Islet precursor cell (in vitro differentiated cells): ENCODE data around the gene FAM110A.
"Not testable (repeated sequence)": the region's sequence is repeated elsewhere in the genome, so short reads cannot be mapped to it uniquely, and the experiment has no call there.

ENCODE experiments used
- DNase-seq: peaks from one replicate; pipeline ENCODE4 v3.0.0-alpha.2; 2018

The FAM110A gene

GRCh38 chr20:845226-845868, 11.8 kb downstream of the FAM110A start:
- no peak for DNase-seq

DNA sequence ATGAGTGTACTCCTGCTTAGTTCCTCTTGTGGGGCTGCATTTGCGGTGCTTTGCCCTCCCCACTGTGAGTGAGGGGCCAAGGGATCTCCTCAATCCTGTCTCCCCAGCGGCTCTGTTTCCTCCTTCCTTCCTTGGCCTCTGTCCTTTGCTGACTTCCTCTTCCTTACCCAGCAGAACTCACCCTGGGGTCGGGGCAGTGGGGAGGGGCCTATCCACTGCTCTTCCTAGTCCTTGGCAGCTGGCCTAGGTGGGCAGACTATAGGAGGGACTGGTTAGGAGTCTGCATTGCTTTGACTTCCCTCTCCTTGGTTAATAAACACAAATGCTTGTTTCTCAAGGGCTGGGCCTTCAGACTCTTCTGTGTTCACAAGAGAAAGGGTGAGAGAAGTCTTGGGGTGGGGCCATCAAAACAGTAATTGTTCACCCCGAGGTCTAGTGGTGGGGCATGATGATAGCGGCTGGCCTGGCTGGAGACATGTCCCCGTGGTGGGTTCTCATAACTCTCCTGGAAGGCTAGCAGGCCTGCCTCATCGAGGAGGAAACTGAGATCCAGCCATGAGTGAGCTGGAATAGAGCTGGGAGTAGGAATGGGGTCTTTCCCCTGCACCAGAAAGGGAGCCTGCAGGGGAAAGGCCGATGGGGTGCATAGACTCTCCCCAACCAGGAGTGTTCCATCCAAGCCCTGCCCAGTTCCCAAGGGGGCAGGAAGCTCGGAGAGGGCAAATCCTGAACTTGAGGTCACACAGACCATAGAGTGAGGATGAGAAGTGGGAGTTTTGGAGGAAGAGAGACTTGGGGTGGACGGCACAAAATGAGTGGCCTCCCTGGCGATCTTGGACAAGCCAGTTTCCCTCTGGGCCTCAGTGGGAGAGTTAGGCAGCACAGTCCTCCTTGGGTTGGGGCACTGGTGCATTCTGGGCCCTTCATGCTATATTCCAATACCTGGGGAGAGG, 12.7 kb downstream of the FAM110A start:
- no peak for DNase-seq

DNA sequence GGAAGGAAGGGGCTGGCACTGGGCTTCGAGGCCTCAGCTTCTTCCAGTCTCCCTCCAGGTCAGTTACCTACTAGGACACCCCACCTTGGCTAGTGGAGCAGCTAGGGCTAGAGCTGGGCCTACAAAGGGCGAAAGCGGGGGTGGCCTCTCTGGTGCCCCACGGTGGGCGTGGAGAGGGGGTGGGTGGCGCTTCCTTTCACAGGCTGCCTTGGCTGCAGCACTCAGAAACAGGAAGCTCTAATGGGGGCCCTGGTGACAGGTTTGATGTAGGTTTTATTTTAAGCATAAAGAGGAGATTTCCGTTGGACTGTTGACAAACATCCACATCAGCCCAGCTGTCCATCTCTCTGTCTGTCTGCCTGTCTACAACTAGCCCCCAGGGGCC, 13.4 kb downstream of the FAM110A start:
- no peak for DNase-seq

DNA sequence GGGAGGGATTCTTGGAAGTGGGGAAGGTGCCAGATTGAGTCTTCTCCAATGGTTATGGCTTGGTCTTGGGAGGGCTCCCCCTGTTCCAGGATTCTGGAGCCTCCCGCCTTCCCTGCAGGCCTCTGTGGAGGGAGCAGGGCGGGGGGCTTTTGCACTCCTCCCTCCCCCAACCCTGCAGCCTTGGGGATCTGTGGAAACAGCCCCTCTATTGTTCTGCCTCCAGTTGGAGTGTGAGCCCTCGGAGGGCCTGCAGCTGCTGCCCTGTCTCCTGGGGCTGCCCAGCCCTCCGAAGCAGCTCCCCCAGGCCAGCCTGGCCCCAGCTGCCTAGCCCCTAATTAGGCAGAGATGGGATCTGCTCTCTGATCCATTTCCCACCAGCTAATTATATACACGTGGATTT, 14.7 kb downstream of the FAM110A start:
- DNase-seq: no peak

DNA sequence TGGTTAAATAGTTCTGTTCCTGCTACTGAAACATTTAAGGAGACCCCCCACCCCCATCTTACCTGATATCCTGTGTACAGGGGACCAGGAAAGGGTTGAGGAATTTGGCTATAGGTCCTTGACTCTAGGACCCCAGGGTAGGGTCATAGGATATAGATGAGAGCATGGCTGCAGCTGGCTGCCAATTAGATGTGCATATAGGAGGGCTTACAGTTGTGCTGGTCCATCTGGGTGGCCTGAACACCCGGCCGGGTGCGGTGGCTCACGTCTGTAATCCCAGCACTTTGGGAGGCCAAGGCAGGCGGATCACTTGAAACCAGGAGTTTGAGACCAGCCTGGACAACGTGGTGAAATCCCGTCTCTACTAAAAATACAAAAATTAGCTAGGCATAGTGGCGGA, 15.2 kb downstream of the FAM110A start:
- not testable (repeated sequence) for DNase-seq

- DNase-seq: no peak
Observed at GRCh38 chr20:853406-853996, 20.0 kb downstream of the FAM110A start.

DNA sequence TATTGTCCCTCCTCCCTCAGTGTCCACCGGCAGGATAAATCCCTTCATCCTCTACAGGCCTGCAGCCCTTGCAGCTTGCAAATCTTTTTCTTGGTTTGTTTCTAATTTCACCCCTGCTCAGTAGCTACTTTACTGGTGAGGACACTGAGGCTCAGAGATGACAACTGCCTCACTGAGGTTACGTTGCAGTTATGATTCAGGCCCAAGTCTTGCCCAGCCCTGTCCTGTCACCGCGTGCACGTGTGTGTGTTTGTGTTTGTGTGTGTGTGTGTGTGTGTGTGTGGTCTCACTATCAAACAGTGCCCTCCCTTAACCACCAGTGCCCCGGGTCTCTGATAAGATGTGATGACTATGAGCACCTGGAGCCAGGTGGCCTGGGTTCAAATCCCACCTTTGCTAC, 21.1 kb downstream of the FAM110A start:
- DNase-seq: no peak

DNA sequence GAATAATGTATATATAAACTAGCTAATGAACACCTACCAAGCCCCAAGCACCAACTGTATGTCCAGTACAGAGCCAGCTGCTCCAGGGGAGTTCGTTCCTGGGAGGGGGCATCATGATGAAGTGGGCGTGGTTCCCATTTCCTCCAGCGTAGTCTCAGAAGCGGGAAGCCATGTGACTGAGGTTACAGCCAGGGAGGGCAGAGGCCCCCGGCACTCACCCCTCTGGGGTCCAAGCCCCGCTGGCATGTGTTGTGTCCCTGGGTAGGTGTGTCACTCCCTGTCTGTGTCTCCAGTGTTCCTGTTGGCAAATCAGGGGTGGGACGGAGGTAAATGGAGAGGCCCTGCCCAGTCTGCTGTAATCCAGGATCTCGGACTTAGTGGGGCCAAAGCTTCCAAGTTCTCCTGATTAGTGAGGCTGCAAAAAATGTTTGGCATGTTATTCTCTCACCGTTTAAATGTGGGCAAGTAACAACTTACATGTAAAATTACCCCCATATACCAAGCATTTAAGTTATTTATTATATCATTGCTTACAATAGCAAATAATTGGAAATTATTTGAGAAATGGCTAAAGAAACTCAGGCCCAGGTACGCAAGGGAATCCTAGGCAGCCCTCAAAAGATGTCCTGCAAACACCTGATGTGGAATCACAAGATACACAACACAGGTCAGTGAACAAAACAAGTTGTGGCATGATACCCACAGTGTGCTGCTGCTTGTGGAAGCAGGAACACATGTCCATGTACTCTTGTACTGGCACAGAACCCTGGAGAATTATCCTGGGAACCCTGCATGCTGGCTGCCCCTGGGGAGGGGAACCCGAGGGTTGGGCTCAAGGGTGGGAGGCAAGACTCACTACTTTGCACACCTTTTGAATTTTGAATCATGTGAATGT, 22.2 kb downstream of the FAM110A start:
- no peak for DNase-seq

DNA sequence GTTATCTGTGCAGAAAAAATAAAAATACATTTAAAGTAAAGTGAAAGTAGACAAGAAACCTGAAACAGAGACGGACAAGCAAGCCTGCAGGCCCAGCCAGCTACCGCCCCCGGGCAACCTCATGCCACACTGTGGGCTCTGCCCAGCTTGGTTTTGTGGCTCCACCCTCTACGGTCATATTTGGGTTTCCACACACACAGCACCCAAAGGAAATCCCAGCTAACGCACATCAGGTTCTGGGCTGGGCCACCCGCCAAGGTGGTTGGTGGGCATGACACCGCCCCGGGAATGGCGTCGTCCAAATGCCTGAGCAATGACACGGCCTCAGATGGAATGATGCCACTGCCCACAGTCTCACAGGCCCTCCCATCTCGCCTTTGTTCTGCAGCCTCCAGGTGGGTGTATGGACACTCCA, 22.9 kb downstream of the FAM110A start:
- peak; percentile 87 for DNase-seq

DNA sequence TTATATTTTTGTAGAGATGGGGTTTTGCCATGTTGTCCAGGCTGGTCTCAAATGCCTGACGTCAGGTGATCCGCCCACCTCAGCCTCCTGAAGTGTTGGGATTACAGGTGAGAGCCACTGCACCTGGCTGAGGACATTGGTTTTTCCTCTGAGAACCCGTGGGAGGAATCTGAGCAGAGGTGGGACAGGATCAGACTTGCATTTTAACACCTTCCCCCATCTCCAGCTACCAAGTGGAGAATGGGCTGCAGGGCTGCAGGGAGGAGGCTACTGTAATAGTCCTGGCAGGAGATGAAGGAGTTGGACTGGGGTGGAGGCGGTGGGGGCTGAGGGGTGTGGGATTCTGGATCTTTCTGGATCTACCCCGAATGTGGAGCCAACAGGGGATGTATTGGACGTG, 24.5 kb downstream of the FAM110A start:
- DNase-seq: no peak

- DNase-seq: no peak
Observed at GRCh38 chr20:859751-860231, 26.3 kb downstream of the FAM110A start.

- DNase-seq: no peak
Observed at GRCh38 chr20:860891-861290, 27.4 kb downstream of the FAM110A start.

DNA sequence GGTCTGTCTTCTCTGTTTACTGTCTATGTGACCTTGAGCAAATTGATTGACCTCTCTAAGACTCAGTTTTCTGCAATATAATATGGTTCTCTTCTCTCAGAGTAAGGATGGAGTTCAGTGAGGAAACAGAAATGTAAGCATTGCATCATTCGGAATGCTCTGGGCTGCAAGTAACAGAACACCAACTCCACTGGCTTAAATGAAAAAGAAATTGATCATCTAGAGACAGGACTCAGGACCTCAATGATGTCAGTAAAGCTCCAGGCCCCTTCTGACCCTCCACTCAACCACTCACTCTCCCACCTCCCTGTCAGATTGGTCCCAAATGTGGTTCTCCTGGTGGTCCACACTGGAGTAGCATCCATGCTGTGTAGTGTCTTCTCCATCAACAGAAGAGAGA, 31.9 kb downstream of the FAM110A start:
- no peak for DNase-seq

GRCh38 chr20:868279-868678, 34.8 kb downstream of the FAM110A start:
- no peak for DNase-seq

DNA sequence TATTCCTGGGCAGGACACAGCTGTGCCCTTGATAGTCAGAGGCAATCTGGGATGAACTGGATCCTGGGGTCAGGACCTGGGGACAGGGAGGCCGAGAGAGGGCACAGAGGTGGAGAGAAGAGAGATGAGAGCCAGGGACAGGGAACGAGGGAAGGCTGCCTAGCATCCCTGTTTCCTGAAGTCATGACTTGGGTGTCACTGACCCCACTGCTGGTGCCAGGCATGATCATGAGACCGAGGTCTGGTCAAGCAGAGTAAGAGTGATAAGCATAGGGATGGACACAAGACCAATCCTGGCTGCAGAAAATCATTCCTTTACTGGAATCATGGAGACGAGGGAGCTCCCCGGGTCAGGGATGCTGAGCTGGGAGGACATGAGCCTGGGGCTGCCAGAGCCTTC, 36.1 kb downstream of the FAM110A start:
- no peak for DNase-seq

- DNase-seq: no peak
Observed at GRCh38 chr20:870758-871157, 37.2 kb downstream of the FAM110A start.

- DNase-seq: no peak
Observed at GRCh38 chr20:871436-871835, 37.9 kb downstream of the FAM110A start.

GRCh38 chr20:871948-872347, 38.4 kb downstream of the FAM110A start:
- DNase-seq: no peak

- peak; percentile 74 for DNase-seq
Observed at GRCh38 chr20:872855-873520, 39.5 kb downstream of the FAM110A start.

- DNase-seq: no peak
Observed at GRCh38 chr20:873875-874607, 40.5 kb downstream of the FAM110A start.

DNA sequence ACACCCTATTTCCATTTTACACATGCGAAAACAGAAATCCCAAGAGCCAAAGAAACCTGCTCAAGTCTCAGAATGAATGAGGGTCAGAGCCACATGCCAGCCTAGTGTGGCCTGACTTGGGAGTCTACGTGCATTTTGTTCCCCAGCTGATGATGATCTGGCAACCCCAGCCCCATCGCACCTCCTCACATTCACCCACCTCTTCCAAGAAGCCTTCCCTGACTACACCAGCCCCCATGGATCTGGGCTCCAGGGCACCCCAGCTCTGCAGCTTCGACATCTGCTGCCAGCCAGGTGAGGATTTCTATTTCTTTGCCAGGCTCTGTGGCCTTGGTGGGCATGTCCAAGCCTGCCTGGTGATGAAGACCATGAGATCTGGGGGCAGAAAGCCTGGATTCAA, 41.6 kb downstream of the FAM110A start:
- no peak for DNase-seq
